MM.1S (cell line): Measurements from ENCODE around the gene GBX2.

Experiments used
- CTCF ChIP-seq: fragments of 300-600 bp; sonication (generic); IDR thresholded peaks from 2 replicates; pipeline ENCODE4 v1.5.1; 2016; ENCODE audit warnings: antibody characterized with exemption, low read length, mixed read lengths
- EZH2phosphoT487 ChIP-seq: fragments of 300-600 bp; sonication (generic); IDR thresholded peaks from 2 replicates; pipeline ENCODE4 v1.6.1; 2018; ENCODE audit warnings: antibody characterized with exemption, low read length

- no peak for TF ChIP-seq CTCF
- no peak for TF ChIP-seq EZH2phosphoT487
Observed at GRCh38 chr2:236207472-236207871, 39.3 kb upstream of the GBX2 start.
